Germinal center (tissue), 1 donor: Measurements from ENCODE around the gene TBC1D9.

Source experiments
- DNase-seq: peaks from one replicate; pipeline ENCODE4 v3.0.0; 2012; ENCODE audit warnings: mixed read lengths, low spot score

Gene TBC1D9

GRCh38 chr4:140720387-140721304 lies 35.5 kb downstream of the TBC1D9 start:
- no peak for DNase-seq

- no peak for DNase-seq
Observed at GRCh38 chr4:140719686-140720085, 36.5 kb downstream of the TBC1D9 start.

- DNase-seq: no peak
Observed at GRCh38 chr4:140719022-140719421, 37.2 kb downstream of the TBC1D9 start.

- no peak for DNase-seq
Observed at GRCh38 chr4:140718241-140718952, 37.8 kb downstream of the TBC1D9 start.

GRCh38 chr4:140717313-140717712 lies 38.9 kb downstream of the TBC1D9 start:
- no peak for DNase-seq

- DNase-seq: no peak
Observed at GRCh38 chr4:140715119-140715518, 41.1 kb downstream of the TBC1D9 start.

GRCh38 chr4:140711910-140712309 lies 44.3 kb downstream of the TBC1D9 start:
- DNase-seq: no peak

GRCh38 chr4:140710908-140711622 lies 45.1 kb downstream of the TBC1D9 start:
- DNase-seq: no peak

GRCh38 chr4:140707325-140707724 lies 48.9 kb downstream of the TBC1D9 start:
- no peak for DNase-seq

GRCh38 chr4:140706665-140707064 lies 49.5 kb downstream of the TBC1D9 start:
- no peak for DNase-seq

GRCh38 chr4:140706276-140706625 lies 49.9 kb downstream of the TBC1D9 start:
- no peak for DNase-seq

GRCh38 chr4:140705625-140706275 lies 50.4 kb downstream of the TBC1D9 start:
- no peak for DNase-seq

GRCh38 chr4:140704964-140705363 lies 51.2 kb downstream of the TBC1D9 start:
- DNase-seq: no peak

- no peak for DNase-seq
Observed at GRCh38 chr4:140704392-140704960, 51.7 kb downstream of the TBC1D9 start.

- DNase-seq: no peak
Observed at GRCh38 chr4:140703463-140703862, 52.7 kb downstream of the TBC1D9 start.

GRCh38 chr4:140702096-140702757 lies 54.0 kb downstream of the TBC1D9 start:
- DNase-seq: no peak

GRCh38 chr4:140701071-140701470 lies 55.1 kb downstream of the TBC1D9 start:
- no peak for DNase-seq

GRCh38 chr4:140697709-140698560 lies 58.2 kb downstream of the TBC1D9 start:
- no peak for DNase-seq

- no peak for DNase-seq
Observed at GRCh38 chr4:140695483-140695882, 60.7 kb downstream of the TBC1D9 start.

GRCh38 chr4:140693562-140693961 lies 62.6 kb downstream of the TBC1D9 start:
- no peak for DNase-seq
